GM23248 (cell line): ENCODE data around the gene EPHA3.

Experiments
- EZH2 ChIP-seq: fragments of 200-600 bp; sonication (generic); IDR thresholded peaks from 2 replicates; pipeline ENCODE4 v1.6.1; 2018; ENCODE audit warnings: antibody characterized with exemption, mild to moderate bottlenecking; ENCODE audit not compliant: insufficient read depth, poor library complexity, severe bottlenecking
- EZH2phosphoT487 ChIP-seq: fragments of 200-600 bp; sonication (generic); IDR thresholded peaks from 2 replicates; pipeline ENCODE4 v1.6.1; 2018; ENCODE audit warnings: antibody characterized with exemption, moderate library complexity, mild to moderate bottlenecking, low read depth; ENCODE audit not compliant: insufficient read depth

DNA sequence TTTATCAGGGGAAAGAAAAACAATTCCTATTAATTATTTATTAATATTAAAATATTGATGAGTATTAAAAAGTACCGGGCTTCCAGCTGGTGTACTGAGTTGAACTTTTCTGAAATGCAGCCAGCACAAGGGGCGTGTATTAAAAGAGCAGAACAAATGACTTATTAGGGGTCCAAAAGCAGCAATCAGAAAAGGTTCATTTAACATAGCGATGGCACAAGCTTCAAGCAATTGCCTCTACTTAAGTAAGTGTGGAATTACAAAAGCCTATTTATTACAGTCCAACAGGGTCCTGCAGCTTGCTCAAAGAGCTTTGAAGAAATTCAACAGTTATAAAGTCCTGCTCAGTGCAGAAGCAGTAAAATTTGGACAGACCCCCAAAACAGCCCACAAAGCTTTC lies 285.6 kb downstream of the EPHA3 start:
- TF ChIP-seq EZH2 (no peak), EZH2phosphoT487 (no peak)
